Measurements from ENCODE around the gene ARHGAP15. TPM values are rescaled to one million over a fixed set of nuclear protein-coding genes. Genes with fewer than 3 reads are reported as not detected.

Gene ARHGAP15
- total RNA-seq, 1 experiment from 2014 or later = 0.41 TPM

GRCh38 chr2:143451642-143452281 is 322.5 kb downstream of the ARHGAP15 start:
- CTCF ChIA-PET = no interaction called here
- in situ Hi-C loops (cut with HindIII; ENCODE audit: low pct_unique_long_range_greater_than_20kb, low sequenced_read_pairs) = no loop called here
- ATAC-seq = no peak

DNA sequence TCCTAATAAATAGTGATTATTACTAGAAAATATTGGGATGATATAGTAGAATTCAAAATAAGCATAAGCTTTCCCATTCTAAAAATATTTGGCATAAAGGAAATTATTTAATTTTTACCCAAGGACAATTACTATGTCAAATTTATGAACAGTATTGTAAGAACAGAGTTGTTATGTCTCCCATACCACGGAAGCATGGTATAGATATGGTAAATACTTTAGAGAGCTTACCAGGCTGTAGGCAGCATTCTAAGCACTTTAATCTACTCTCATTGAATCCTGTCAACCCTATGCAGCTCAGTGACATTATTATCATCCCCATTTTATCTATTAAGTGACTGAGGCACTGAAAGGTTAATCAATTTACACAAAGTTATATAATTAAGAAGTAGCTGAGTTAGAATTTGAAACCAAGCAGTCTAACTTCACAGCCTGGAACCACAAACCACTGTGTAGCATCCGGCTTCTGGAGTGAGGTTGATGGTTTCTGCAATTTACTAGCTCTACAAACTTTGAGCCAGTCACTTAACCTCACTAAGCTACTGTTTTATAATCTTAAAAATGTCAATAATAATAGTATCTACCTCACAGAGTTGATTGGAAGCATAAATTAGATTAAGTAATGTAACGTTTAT is 323.7 kb downstream of the ARHGAP15 start:
- CTCF ChIA-PET = no interaction called here
- no peak overlapping the region for H3K27ac ChIP-seq (ENCODE audit: low read length)
- POLR2A ChIA-PET = no interaction called here
- ATAC-seq = no peak
- DNase-seq (ENCODE audit: low read depth, low spot score) = no peak
- BruUV-seq (replicated peaks) = no TSS peak
- H3K27me3 ChIP-seq (ENCODE audit: control insufficient read depth, insufficient read depth, low read length) = no peaks in the 10 kb centered on the region
- H3K4me3 ChIP-seq (ENCODE audit: low read depth in 2 of 2, low read length in 2 of 2) = no peak overlapping the region
- no peaks in the 10 kb centered on the region for H3K9me3 ChIP-seq (ENCODE audit: control insufficient read depth, insufficient read depth, low read depth, low read length)
- in situ Hi-C loops (cut with HindIII; ENCODE audit: low pct_unique_long_range_greater_than_20kb, low sequenced_read_pairs) (no loop called here), intact Hi-C loops (cut with micrococcal nuclease; ENCODE audit: unreplicated experiment) (no loop called here)
- H3K4me1 ChIP-seq (ENCODE audit: control insufficient read depth, insufficient read depth, low read length) = no peaks in the 10 kb centered on the region
- no peaks in the 10 kb centered on the region for H3K36me3 ChIP-seq (ENCODE audit: control insufficient read depth, insufficient read depth, low read length)
- TF ChIP-seq SIN3A (IDR thresholded peaks at IDR 0.05; ENCODE audit: borderline replicate concordance, insufficient read depth, low read depth, low read length) (no peak), TCF7L2 (IDR thresholded peaks at IDR 0.05; ENCODE audit: low read depth, low read length) (no peak)
- TF ChIP-seq, protein P1, sequence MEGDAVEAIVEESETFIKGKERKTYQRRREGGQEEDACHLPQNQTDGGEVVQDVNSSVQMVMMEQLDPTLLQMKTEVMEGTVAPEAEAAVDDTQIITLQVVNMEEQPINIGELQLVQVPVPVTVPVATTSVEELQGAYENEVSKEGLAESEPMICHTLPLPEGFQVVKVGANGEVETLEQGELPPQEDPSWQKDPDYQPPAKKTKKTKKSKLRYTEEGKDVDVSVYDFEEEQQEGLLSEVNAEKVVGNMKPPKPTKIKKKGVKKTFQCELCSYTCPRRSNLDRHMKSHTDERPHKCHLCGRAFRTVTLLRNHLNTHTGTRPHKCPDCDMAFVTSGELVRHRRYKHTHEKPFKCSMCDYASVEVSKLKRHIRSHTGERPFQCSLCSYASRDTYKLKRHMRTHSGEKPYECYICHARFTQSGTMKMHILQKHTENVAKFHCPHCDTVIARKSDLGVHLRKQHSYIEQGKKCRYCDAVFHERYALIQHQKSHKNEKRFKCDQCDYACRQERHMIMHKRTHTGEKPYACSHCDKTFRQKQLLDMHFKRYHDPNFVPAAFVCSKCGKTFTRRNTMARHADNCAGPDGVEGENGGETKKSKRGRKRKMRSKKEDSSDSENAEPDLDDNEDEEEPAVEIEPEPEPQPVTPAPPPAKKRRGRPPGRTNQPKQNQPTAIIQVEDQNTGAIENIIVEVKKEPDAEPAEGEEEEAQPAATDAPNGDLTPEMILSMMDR (IDR thresholded peaks at IDR 0.05) = no peak

More at GRCh38 chr2:143451642-143452281, 322.5 kb downstream of the ARHGAP15 start:
- Histone ChIP-seq H3K27me3 (ENCODE audit: control insufficient read depth, insufficient read depth, low read length) (no peaks in the 10 kb centered on the region), H3K27ac (ENCODE audit: low read length) (no peak overlapping the region), H3K4me3 (ENCODE audit: low read depth in 2 of 2, low read length in 2 of 2) (no peak overlapping the region), H3K9me3 (ENCODE audit: control insufficient read depth, insufficient read depth, low read depth, low read length) (no peaks in the 10 kb centered on the region), H3K4me1 (ENCODE audit: control insufficient read depth, insufficient read depth, low read length) (no peaks in the 10 kb centered on the region), H3K36me3 (ENCODE audit: control insufficient read depth, insufficient read depth, low read length) (no peaks in the 10 kb centered on the region)
- intact Hi-C loops (cut with micrococcal nuclease; ENCODE audit: unreplicated experiment) = no loop called here
- TF ChIP-seq, protein P1 (IDR thresholded peaks at IDR 0.05) = no peak
- TF ChIP-seq SIN3A (IDR thresholded peaks at IDR 0.05; ENCODE audit: borderline replicate concordance, insufficient read depth, low read depth, low read length) (no peak), POLR2AphosphoS5 (IDR thresholded peaks at IDR 0.05; ENCODE audit: low read depth, low read length) (no peak), TCF7L2 (IDR thresholded peaks at IDR 0.05; ENCODE audit: low read depth, low read length) (no peak)
- TF ChIP-seq, protein P2, sequence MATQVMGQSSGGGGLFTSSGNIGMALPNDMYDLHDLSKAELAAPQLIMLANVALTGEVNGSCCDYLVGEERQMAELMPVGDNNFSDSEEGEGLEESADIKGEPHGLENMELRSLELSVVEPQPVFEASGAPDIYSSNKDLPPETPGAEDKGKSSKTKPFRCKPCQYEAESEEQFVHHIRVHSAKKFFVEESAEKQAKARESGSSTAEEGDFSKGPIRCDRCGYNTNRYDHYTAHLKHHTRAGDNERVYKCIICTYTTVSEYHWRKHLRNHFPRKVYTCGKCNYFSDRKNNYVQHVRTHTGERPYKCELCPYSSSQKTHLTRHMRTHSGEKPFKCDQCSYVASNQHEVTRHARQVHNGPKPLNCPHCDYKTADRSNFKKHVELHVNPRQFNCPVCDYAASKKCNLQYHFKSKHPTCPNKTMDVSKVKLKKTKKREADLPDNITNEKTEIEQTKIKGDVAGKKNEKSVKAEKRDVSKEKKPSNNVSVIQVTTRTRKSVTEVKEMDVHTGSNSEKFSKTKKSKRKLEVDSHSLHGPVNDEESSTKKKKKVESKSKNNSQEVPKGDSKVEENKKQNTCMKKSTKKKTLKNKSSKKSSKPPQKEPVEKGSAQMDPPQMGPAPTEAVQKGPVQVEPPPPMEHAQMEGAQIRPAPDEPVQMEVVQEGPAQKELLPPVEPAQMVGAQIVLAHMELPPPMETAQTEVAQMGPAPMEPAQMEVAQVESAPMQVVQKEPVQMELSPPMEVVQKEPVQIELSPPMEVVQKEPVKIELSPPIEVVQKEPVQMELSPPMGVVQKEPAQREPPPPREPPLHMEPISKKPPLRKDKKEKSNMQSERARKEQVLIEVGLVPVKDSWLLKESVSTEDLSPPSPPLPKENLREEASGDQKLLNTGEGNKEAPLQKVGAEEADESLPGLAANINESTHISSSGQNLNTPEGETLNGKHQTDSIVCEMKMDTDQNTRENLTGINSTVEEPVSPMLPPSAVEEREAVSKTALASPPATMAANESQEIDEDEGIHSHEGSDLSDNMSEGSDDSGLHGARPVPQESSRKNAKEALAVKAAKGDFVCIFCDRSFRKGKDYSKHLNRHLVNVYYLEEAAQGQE (IDR thresholded peaks at IDR 0.05; ENCODE audit: insufficient read depth in 1 of 2, low read depth in 2 of 2, low read length in 1 of 2) = no peak
- POLR2A ChIA-PET = no interaction called here
- BruUV-seq (replicated peaks) = no TSS peak
- no peak for DNase-seq (ENCODE audit: low read depth, low spot score)
